IMR-90 (cell line): Measurements from ENCODE around the gene PARD3. TPM values are rescaled to one million over a fixed set of nuclear protein-coding genes. Genes with fewer than 3 reads are reported as not detected.

Source experiments
- ATAC-seq: fragments of 200-7000 bp; cut with Tn5 transposase; 2 replicates; pipeline ENCODE4 v1.9.1; 2020; ENCODE audit warnings: low read depth, mild to moderate bottlenecking, moderate library complexity
- BruUV-seq: library from RNA; stranded (reverse); fragments of 400-500 nt; replicated peaks from 2 replicates; lab custom pipeline; 2021; lab: Mats Ljungman, UMichigan
- CTCF ChIA-PET: fragments of 300-600 bp; formaldehyde crosslinking; extraction: SDS; loops from one replicate; lab custom pipeline; 2021; ENCODE audit warnings: antibody characterized with exemption; lab: Yijun Ruan, JAX
- POLR2A ChIA-PET: fragments of 300-600 bp; sonication (Branson Sonifier 250); formaldehyde crosslinking; loops from one replicate; lab custom pipeline; 2022; ENCODE audit warnings: antibody characterized with exemption; ENCODE audit not compliant: unreplicated experiment; lab: Charles Lee
- DNase-seq: peaks from one replicate; pipeline ENCODE4 v3.0.0; 2013
- H2AFZ ChIP-seq: replicated peaks from 2 replicates; pipeline ENCODE3; 2013; ENCODE audit warnings: low read length, mild to moderate bottlenecking; ENCODE audit not compliant: poor library complexity
- H2AK5ac ChIP-seq: 2 replicates; pipeline ENCODE4 v1.6.1; 2013; ENCODE audit warnings: low read depth, low read length, inconsistent platforms
- H2AK9ac ChIP-seq: replicated peaks from 2 replicates; pipeline ENCODE3; 2013; ENCODE audit warnings: mild to moderate bottlenecking, low read depth, low read length, moderate library complexity; ENCODE audit not compliant: poor library complexity
- H2BK120ac ChIP-seq: 2 replicates; pipeline ENCODE4 v1.6.1; 2013; ENCODE audit warnings: low read depth, low read length, inconsistent platforms
- H2BK15ac ChIP-seq: 3 replicates; pipeline ENCODE4 v1.6.1; 2013; ENCODE audit warnings: low read depth, low read length, inconsistent platforms
- H2BK20ac ChIP-seq: 2 replicates; pipeline ENCODE4 v1.6.1; 2013; ENCODE audit warnings: low read depth, mild to moderate bottlenecking, inconsistent platforms, low read length, moderate library complexity
- H2BK5ac ChIP-seq: 2 replicates; pipeline ENCODE4 v1.6.1; 2013; ENCODE audit warnings: mild to moderate bottlenecking, low read depth, low read length, inconsistent platforms; ENCODE audit not compliant: poor library complexity, severe bottlenecking
- H3K14ac ChIP-seq: replicated peaks from 2 replicates; pipeline ENCODE4 v1.6.1; 2013; ENCODE audit warnings: low read depth, low read length, inconsistent platforms
- H3K18ac ChIP-seq: 2 replicates; pipeline ENCODE4 v1.6.1; 2013; ENCODE audit warnings: low read depth, low read length, control low read depth
- H3K23ac ChIP-seq: 2 replicates; pipeline ENCODE4 v1.6.1; 2013; ENCODE audit warnings: low read depth, low read length, inconsistent platforms
- H3K27ac ChIP-seq: 2 replicates; pipeline ENCODE4 v1.5.1; 2013; ENCODE audit warnings: mild to moderate bottlenecking, control low read depth, low read length; ENCODE audit not compliant: insufficient read depth
- H3K27me3 ChIP-seq: 2 replicates; pipeline ENCODE4 v1.6.1; 2013; ENCODE audit warnings: low read length; ENCODE audit not compliant: control insufficient read depth, insufficient read depth
- H3K36me3 ChIP-seq: 2 replicates; pipeline ENCODE4 v1.6.1; 2013; ENCODE audit warnings: low read length, mixed read lengths; ENCODE audit not compliant: control insufficient read depth, insufficient read depth
- H3K4ac ChIP-seq: 2 replicates; pipeline ENCODE4 v1.6.1; 2013; ENCODE audit warnings: low read depth, low read length, inconsistent platforms
- H3K4me1 ChIP-seq: 2 replicates; pipeline ENCODE4 v1.6.1; 2013; ENCODE audit warnings: low read length, mixed read lengths; ENCODE audit not compliant: control insufficient read depth, insufficient read depth
- H3K4me2 ChIP-seq: 2 replicates; pipeline ENCODE4 v1.6.1; 2013; ENCODE audit warnings: low read depth, mild to moderate bottlenecking, control low read depth, low read length, moderate library complexity
- H3K4me3 ChIP-seq: 2 replicates; pipeline ENCODE4 v1.5.1; 2013; ENCODE audit warnings: low read depth, mild to moderate bottlenecking, control low read depth, low read length, moderate library complexity; ENCODE audit not compliant: insufficient read depth
- H3K56ac ChIP-seq: 2 replicates; pipeline ENCODE4 v1.6.1; 2013; ENCODE audit warnings: low read length, inconsistent platforms; ENCODE audit not compliant: insufficient read depth; ENCODE audit errors: extremely low read depth
- H3K79me1 ChIP-seq, 2 experiments: 2 replicates each; pipeline ENCODE4 v1.6.1; 2013; ENCODE audit warnings: low read length in 2 of 2, inconsistent platforms in 1 of 2, low read depth in 1 of 2
- H3K9ac ChIP-seq: 2 replicates; pipeline ENCODE4 v1.6.1; 2013; ENCODE audit warnings: low read depth, low read length, control low read depth
- H3K9me1 ChIP-seq: 2 replicates; pipeline ENCODE4 v1.6.1; 2013; ENCODE audit warnings: low read length, inconsistent platforms; ENCODE audit not compliant: insufficient read depth
- H3K9me3 ChIP-seq: 2 replicates; pipeline ENCODE4 v1.6.1; 2013; ENCODE audit warnings: low read length; ENCODE audit not compliant: control insufficient read depth, insufficient read depth
- H4K20me1 ChIP-seq: 2 replicates; pipeline ENCODE4 v1.6.1; 2013; ENCODE audit warnings: low read length, inconsistent platforms; ENCODE audit not compliant: insufficient read depth
- H4K5ac ChIP-seq: 2 replicates; pipeline ENCODE4 v1.6.1; 2013; ENCODE audit warnings: mild to moderate bottlenecking, low read depth, low read length, control low read depth
- H4K8ac ChIP-seq, 2 experiments: 2 replicates each; pipeline ENCODE4 v1.6.1; 2013; ENCODE audit warnings: low read depth in 2 of 2, low read length in 2 of 2, control low read depth in 1 of 2, inconsistent platforms in 1 of 2
- H4K91ac ChIP-seq: 2 replicates; pipeline ENCODE4 v1.6.1; 2013; ENCODE audit warnings: low read depth, low read length, inconsistent platforms; ENCODE audit not compliant: insufficient read depth
- BHLHE40 ChIP-seq: fragments of 150-350 bp; IDR thresholded peaks from 2 replicates; pipeline ENCODE4 v1.6.1; 2016; ENCODE audit warnings: mild to moderate bottlenecking, low read depth, low read length
- CEBPB ChIP-seq: IDR thresholded peaks from 2 replicates; pipeline ENCODE4 v1.6.1; 2012; ENCODE audit warnings: low read depth, low read length, improper control_type of control experiment
- CTCF ChIP-seq: conservative IDR thresholded peaks from 2 replicates; pipeline ENCODE4 v1.5.1; 2012; ENCODE audit warnings: mild to moderate bottlenecking, low read depth, low read length, improper control_type of control experiment
- ELK1 ChIP-seq: fragments of 150-350 bp; IDR thresholded peaks from 2 replicates; pipeline ENCODE4 v1.6.1; 2016; ENCODE audit warnings: low read depth, mild to moderate bottlenecking, low read length, moderate library complexity, borderline replicate concordance
- FOS ChIP-seq: fragments of 150-350 bp; IDR thresholded peaks from 2 replicates; pipeline ENCODE4 v1.6.1; 2016; ENCODE audit warnings: low read depth, low read length
- MAZ ChIP-seq: IDR thresholded peaks from 2 replicates; pipeline ENCODE4 v1.6.1; 2012; ENCODE audit warnings: low read depth, mild to moderate bottlenecking, low read length, improper control_type of control experiment, moderate library complexity, borderline replicate concordance
- MXI1 ChIP-seq: IDR thresholded peaks from 2 replicates; pipeline ENCODE4 v1.6.1; 2012; ENCODE audit warnings: low read depth, mild to moderate bottlenecking, low read length, moderate library complexity, borderline replicate concordance
- NFE2L2 ChIP-seq: fragments of 150-350 bp; IDR thresholded peaks from 2 replicates; pipeline ENCODE4 v1.6.1; 2016; ENCODE audit warnings: low read depth, mild to moderate bottlenecking, low read length
- POLR2A ChIP-seq: IDR thresholded peaks from 2 replicates; pipeline ENCODE4 v1.6.1; 2012; ENCODE audit warnings: mild to moderate bottlenecking, low read depth, low read length
- SMC3 ChIP-seq: fragments of 150-350 bp; IDR thresholded peaks from 2 replicates; pipeline ENCODE4 v1.6.1; 2016; ENCODE audit warnings: low read depth, mild to moderate bottlenecking, antibody characterized with exemption, low read length, moderate library complexity
- USF2 ChIP-seq: fragments of 150-350 bp; IDR thresholded peaks from 2 replicates; pipeline ENCODE4 v1.6.1; 2017; ENCODE audit warnings: mild to moderate bottlenecking, antibody characterized with exemption, low read length, low read depth
- WGBS, 2 experiments: methylation state at CpG; one replicate each; pipeline versions ENCODE4 v1.1.5 to v1.1.7; 2013; ENCODE audit warnings: missing lambda C conversion rate in 2 of 2; ENCODE audit not compliant: insufficient read length in 1 of 2; ENCODE audit errors: extremely low coverage in 2 of 2; 5-methylcytosine and 5-hydroxymethylcytosine counted together
- dilution Hi-C: fragments of 300-500 bp; cut with HindIII; formaldehyde crosslinking; loops from one replicate; pipeline ENCODE4 v1.14.3; 2018; ENCODE audit warnings: low sequenced_read_pairs; ENCODE audit not compliant: unreplicated experiment
- in situ Hi-C: fragments of 300-500 bp; cut with MboI; formaldehyde crosslinking; loops from 3 replicates; pipeline ENCODE4 v1.14.3; 2019; ENCODE audit warnings: low sequenced_read_pairs, inconsistent platforms, mixed read lengths
- intact Hi-C: fragments of 100-400 bp; cut with micrococcal nuclease; formaldehyde crosslinking; loops from 2 replicates; pipeline ENCODE4 v1.10.0; 2022
- polyA plus RNA-seq, 3 experiments: library from polyadenylated mRNA; depleted of rRNA; stranded (reverse); fragments of >200 nt; gene quantifications; 2 replicates each; pipeline ENCODE4 v1.2.3, GENCODE V29; 2012; ENCODE audit warnings: low replicate concordance in 1 of 3
- total RNA-seq: library from RNA; depleted of rRNA; stranded (reverse); fragments of >200 nt; gene quantifications from 2 replicates; pipeline ENCODE4 v1.2.3, GENCODE V29; 2012

The PARD3 gene
- total and polyA plus RNA-seq, 2 of the 4 experiments (the other 2 are of a cell fraction) = 14.6 to 37.5 TPM

GRCh38 chr10:34415039-34415438 is 400.1 kb downstream of the PARD3 start:
- Histone ChIP-seq H4K5ac (no peak overlapping the region), H3K14ac (no peak overlapping the region), H3K23ac (no peak overlapping the region), H3K4me1 (no peaks in the 10 kb centered on the region), H3K4ac (no peak overlapping the region), H3K18ac (no peak overlapping the region), H2BK120ac (no peak overlapping the region), H4K8ac (no peak overlapping the region), H4K91ac (no peak overlapping the region), H3K27ac (no peak overlapping the region), H2AK9ac (no peak overlapping the region), H3K9ac (no peak overlapping the region), H4K20me1 (no peaks in the 10 kb centered on the region), H2BK20ac (no peak overlapping the region), H3K4me3 (no peak overlapping the region), H2AK5ac (no peak overlapping the region), H3K4me2 (no peak overlapping the region), H3K9me1 (peaks cover 2% of the 10 kb centered on the region; the same call in 1 of the 2 replicates), H2BK5ac (no peak overlapping the region), H2AFZ (no peak overlapping the region), H2BK15ac (no peak overlapping the region), H3K36me3 (no peaks in the 10 kb centered on the region), H3K56ac (no peak overlapping the region), H3K9me3 (no peaks in the 10 kb centered on the region), H3K27me3 (no peaks in the 10 kb centered on the region), H3K79me1 (peaks cover 2 to 5% of the 10 kb centered on the region in 2 experiments; a peak in 2 of 4 replicates)
- ChIA-PET POLR2A (no interaction called here), CTCF (no interaction called here)
- intact Hi-C loops = no loop called here
- WGBS, 2 experiments = no CpG with 5 or more reads among the region's 4 CpGs
- no peak for ATAC-seq
- in situ Hi-C loops = no loop called here
- TF ChIP-seq BHLHE40 (no peak), SMC3 (no peak), MXI1 (no peak), ELK1 (no peak), CEBPB (no peak), NFE2L2 (no peak), MAZ (no peak), POLR2A (no peak), FOS (no peak), USF2 (no peak), CTCF (no peak)
- DNase-seq = no peak
- dilution Hi-C loops = no loop called here
- no TSS peak for BruUV-seq
